ENCODE data around the gene CABLES1.

DNA sequence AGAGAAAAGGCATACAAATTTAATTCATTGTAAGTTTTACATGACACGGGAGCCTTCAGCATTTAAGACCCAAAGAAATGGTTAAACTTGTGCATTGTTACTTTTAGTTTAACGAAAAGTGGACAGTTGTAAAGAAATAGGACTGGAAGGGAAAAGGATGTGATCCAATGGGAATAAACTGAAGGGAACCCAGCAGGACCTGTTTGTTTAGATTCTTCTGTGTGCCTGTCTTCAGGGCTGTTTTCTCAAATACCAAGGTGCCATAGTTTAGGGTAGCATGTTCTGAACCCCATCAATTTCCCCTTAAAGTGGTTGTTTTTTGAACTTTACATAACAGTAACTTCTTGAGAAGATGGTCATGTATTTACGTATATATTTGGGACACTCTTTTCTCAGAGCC lies 30.3 kb upstream of the CABLES1 start:
- TF ChIP-seq, protein P1, sequence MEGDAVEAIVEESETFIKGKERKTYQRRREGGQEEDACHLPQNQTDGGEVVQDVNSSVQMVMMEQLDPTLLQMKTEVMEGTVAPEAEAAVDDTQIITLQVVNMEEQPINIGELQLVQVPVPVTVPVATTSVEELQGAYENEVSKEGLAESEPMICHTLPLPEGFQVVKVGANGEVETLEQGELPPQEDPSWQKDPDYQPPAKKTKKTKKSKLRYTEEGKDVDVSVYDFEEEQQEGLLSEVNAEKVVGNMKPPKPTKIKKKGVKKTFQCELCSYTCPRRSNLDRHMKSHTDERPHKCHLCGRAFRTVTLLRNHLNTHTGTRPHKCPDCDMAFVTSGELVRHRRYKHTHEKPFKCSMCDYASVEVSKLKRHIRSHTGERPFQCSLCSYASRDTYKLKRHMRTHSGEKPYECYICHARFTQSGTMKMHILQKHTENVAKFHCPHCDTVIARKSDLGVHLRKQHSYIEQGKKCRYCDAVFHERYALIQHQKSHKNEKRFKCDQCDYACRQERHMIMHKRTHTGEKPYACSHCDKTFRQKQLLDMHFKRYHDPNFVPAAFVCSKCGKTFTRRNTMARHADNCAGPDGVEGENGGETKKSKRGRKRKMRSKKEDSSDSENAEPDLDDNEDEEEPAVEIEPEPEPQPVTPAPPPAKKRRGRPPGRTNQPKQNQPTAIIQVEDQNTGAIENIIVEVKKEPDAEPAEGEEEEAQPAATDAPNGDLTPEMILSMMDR (IDR thresholded peaks at IDR 0.05): no peak
- no peak for TF ChIP-seq POLR2A (IDR thresholded peaks at IDR 0.05)
